HG03520 (cell line): ENCODE results near the gene ZNF578.
"Not testable (repeated sequence)": the region's sequence is repeated elsewhere in the genome, so short reads cannot be mapped to it uniquely, and the experiment has no call there.

ENCODE experiments used
- ATAC-seq: cut with Tn5 transposase; IDR thresholded peaks from one replicate; pipeline ENCODE4 v1.9.1; 2021; ENCODE audit warnings: mild to moderate bottlenecking, moderate library complexity; ENCODE audit not compliant: unreplicated experiment

Gene ZNF578

GRCh38 chr19:52453324-52454094 lies at the start of gene ZNF578:
TSS of gene ZNF578 (plus strand) at chr19:52453553. CDS start at chr19:52501846, 48,293 bp downstream.
- ATAC-seq, result no peak

- no peak for ATAC-seq
These were observed 43.1 kb upstream of the ZNF578 start for GRCh38 chr19:52410276-52410675.

GRCh38 chr19:52415711-52416110 lies 37.6 kb upstream of the ZNF578 start:
- ATAC-seq, result no peak

- no peak for ATAC-seq
These were observed 24.4 kb upstream of the ZNF578 start, which contains the start of gene ZNF534 for GRCh38 chr19:52428937-52429336. TSS of gene ZNF534 (plus strand) at chr19:52429148. CDS start at chr19:52431475, 2,327 bp downstream.

GRCh38 chr19:52442179-52442578 lies 11.2 kb upstream of the ZNF578 start:
- ATAC-seq, result no peak

- ATAC-seq, result no peak
These were observed 8.8 kb upstream of the ZNF578 start for GRCh38 chr19:52444506-52444905.

- ATAC-seq, result no peak
These were observed 2.1 kb upstream of the ZNF578 start for GRCh38 chr19:52451241-52451640.

GRCh38 chr19:52464798-52465470 lies 11.6 kb downstream of the ZNF578 start:
- no peak for ATAC-seq

- ATAC-seq, result no peak
These were observed 20.4 kb downstream of the ZNF578 start for GRCh38 chr19:52473655-52474350.

- ATAC-seq, result no peak
These were observed 21.2 kb downstream of the ZNF578 start for GRCh38 chr19:52474351-52475127.

- ATAC-seq, result not testable (repeated sequence)
These were observed 30.9 kb downstream of the ZNF578 start for GRCh38 chr19:52484111-52484743.

- not testable (repeated sequence) for ATAC-seq
These were observed 31.7 kb downstream of the ZNF578 start for GRCh38 chr19:52485064-52485463.

- not testable (repeated sequence) for ATAC-seq
These were observed 32.3 kb downstream of the ZNF578 start for GRCh38 chr19:52485561-52486240.

- no peak for ATAC-seq
These were observed 39.0 kb downstream of the ZNF578 start for GRCh38 chr19:52492201-52492993.

- ATAC-seq, result no peak
These were observed 39.7 kb downstream of the ZNF578 start for GRCh38 chr19:52492994-52493470.

GRCh38 chr19:52494518-52494917 lies 41.2 kb downstream of the ZNF578 start:
- no peak for ATAC-seq

- no peak for ATAC-seq
These were observed 45.2 kb downstream of the ZNF578 start for GRCh38 chr19:52498571-52498970.

- not testable (repeated sequence) for ATAC-seq
These were observed 47.1 kb downstream of the ZNF578 start for GRCh38 chr19:52500474-52500873.

- ATAC-seq, result not testable (repeated sequence)
These were observed 47.6 kb downstream of the ZNF578 start for GRCh38 chr19:52500991-52501390.
